Skeletal muscle tissue (tissue), 4 donors: ENCODE data around the gene FAF1. TPM values are rescaled to one million over a fixed set of nuclear protein-coding genes. Genes with fewer than 3 reads are reported as not detected.
A peak's percentile ranks its signal among the peaks of the same experiment; 100 is the strongest.

Source experiments
- H3K27ac ChIP-seq: one replicate; pipeline ENCODE4 v1.7.0; 2013; ENCODE audit warnings: mild to moderate bottlenecking, low read depth, low read length, inconsistent platforms
- H3K27me3 ChIP-seq, 3 donors: one replicate each; pipeline ENCODE4 v1.7.0; 2013; ENCODE audit warnings: low read length in 3 of 3; ENCODE audit not compliant: control insufficient read depth in 3 of 3, insufficient read depth in 3 of 3
- H3K36me3 ChIP-seq, 3 donors: one replicate each; pipeline ENCODE4 v1.7.0; 2013; ENCODE audit warnings: low read length in 3 of 3; ENCODE audit not compliant: control insufficient read depth in 3 of 3, insufficient read depth in 3 of 3
- H3K4me1 ChIP-seq, 3 donors: one replicate each; pipeline ENCODE4 v1.7.0; 2013; ENCODE audit warnings: low read length in 3 of 3, mild to moderate bottlenecking in 3 of 3; ENCODE audit not compliant: control insufficient read depth in 3 of 3, insufficient read depth in 3 of 3
- H3K4me3 ChIP-seq, 3 donors: one replicate each; pipeline ENCODE4 v1.7.0; 2013; ENCODE audit warnings: low read length in 3 of 3
- H3K9ac ChIP-seq, 3 donors: one replicate each; pipeline ENCODE4 v1.7.0; 2013; ENCODE audit warnings: low read length in 3 of 3, mild to moderate bottlenecking in 3 of 3, moderate library complexity in 2 of 3, low read depth in 1 of 3
- H3K9me3 ChIP-seq, 3 donors: one replicate each; pipeline ENCODE4 v1.7.0; 2013; ENCODE audit warnings: low read length in 3 of 3; ENCODE audit not compliant: control insufficient read depth in 3 of 3
- total RNA-seq: library from RNA; depleted of rRNA; stranded (reverse); fragments of >200 nt; gene quantifications from one replicate; pipeline ENCODE4 v1.2.3, GENCODE V29; 2014
- donor health status: Osteomylitis.

Gene FAF1
- total RNA-seq, 1 donor from 2014 or later, result 41.2 TPM

GRCh38 chr1:50993645-50994044 lies 33.6 kb upstream of the FAF1 start:
- Histone ChIP-seq H3K27me3 (no peaks in the 10 kb centered on the region), H3K4me3 (no peak overlapping the region), H3K9ac (no peak overlapping the region), H3K4me1 (no peaks in the 10 kb centered on the region), H3K9me3 (no peaks in the 10 kb centered on the region), H3K36me3 (no peaks in the 10 kb centered on the region), H3K27ac (no peak overlapping the region)

GRCh38 chr1:50992532-50993318 lies 32.7 kb upstream of the FAF1 start:
- Histone ChIP-seq H3K4me3 (no peak overlapping the region), H3K9me3 (no peaks in the 10 kb centered on the region), H3K9ac (no peak overlapping the region), H3K4me1 (no peaks in the 10 kb centered on the region), H3K36me3 (no peaks in the 10 kb centered on the region), H3K27ac (no peak overlapping the region), H3K27me3 (no peaks in the 10 kb centered on the region)

- Histone ChIP-seq H3K9ac (no peak overlapping the region), H3K27me3 (no peaks in the 10 kb centered on the region), H3K36me3 (no peaks in the 10 kb centered on the region), H3K27ac (no peak overlapping the region), H3K9me3 (no peaks in the 10 kb centered on the region), H3K4me3 (no peak overlapping the region), H3K4me1 (no peaks in the 10 kb centered on the region)
Measured at GRCh38 chr1:50989694-50990093, 29.6 kb upstream of the FAF1 start.

- Histone ChIP-seq H3K36me3 (no peaks in the 10 kb centered on the region), H3K9ac (no peak overlapping the region), H3K27me3 (no peaks in the 10 kb centered on the region), H3K9me3 (no peaks in the 10 kb centered on the region), H3K27ac (no peak overlapping the region), H3K4me3 (no peak overlapping the region), H3K4me1 (peaks cover 0 to 6% (median 0%) of the 10 kb centered on the region in 3 donors)
Measured at GRCh38 chr1:50986653-50987052, 26.6 kb upstream of the FAF1 start.

GRCh38 chr1:50985094-50985493 lies 25.0 kb upstream of the FAF1 start:
- no peak overlapping the region for H3K9ac ChIP-seq
- H3K27ac ChIP-seq, result no peak overlapping the region
- H3K9me3 ChIP-seq, result no peaks in the 10 kb centered on the region
- no peaks in the 10 kb centered on the region for H3K27me3 ChIP-seq
- H3K4me3 ChIP-seq, result no peak overlapping the region
- H3K36me3 ChIP-seq, result no peaks in the 10 kb centered on the region
- peaks cover 0 to 6% (median 0%) of the 10 kb centered on the region in 3 donors for H3K4me1 ChIP-seq

- no peaks in the 10 kb centered on the region for H3K36me3 ChIP-seq
- H3K9me3 ChIP-seq, result no peaks in the 10 kb centered on the region
- no peak overlapping the region for H3K4me3 ChIP-seq
- H3K4me1 ChIP-seq, result peaks cover 0 to 6% (median 5%) of the 10 kb centered on the region in 3 donors
- H3K27me3 ChIP-seq, result no peaks in the 10 kb centered on the region
- H3K9ac ChIP-seq, result no peak overlapping the region
- H3K27ac ChIP-seq, result no peak overlapping the region
Measured at GRCh38 chr1:50983219-50983802, 23.2 kb upstream of the FAF1 start.

GRCh38 chr1:50982611-50983010 lies 22.5 kb upstream of the FAF1 start:
- Histone ChIP-seq H3K9ac (no peak overlapping the region), H3K36me3 (no peaks in the 10 kb centered on the region), H3K4me1 (peaks cover 0 to 8% (median 6%) of the 10 kb centered on the region in 3 donors), H3K4me3 (peak overlapping the region in 1 of 3 donors; percentile 48), H3K27ac (no peak overlapping the region), H3K27me3 (no peaks in the 10 kb centered on the region), H3K9me3 (no peaks in the 10 kb centered on the region)

GRCh38 chr1:50981741-50982140 lies 21.7 kb upstream of the FAF1 start:
- peaks cover 0 to 8% (median 6%) of the 10 kb centered on the region in 3 donors for H3K4me1 ChIP-seq
- peak overlapping the region in 1 of 3 donors; percentile 48 for H3K4me3 ChIP-seq
- H3K36me3 ChIP-seq, result no peaks in the 10 kb centered on the region
- H3K9me3 ChIP-seq, result no peaks in the 10 kb centered on the region
- H3K27me3 ChIP-seq, result no peaks in the 10 kb centered on the region
- no peak overlapping the region for H3K9ac ChIP-seq
- no peak overlapping the region for H3K27ac ChIP-seq

- Histone ChIP-seq H3K27ac (no peak overlapping the region), H3K9ac (no peak overlapping the region), H3K27me3 (no peaks in the 10 kb centered on the region), H3K4me1 (peaks cover 4 to 12% (median 8%) of the 10 kb centered on the region in 3 donors), H3K9me3 (no peaks in the 10 kb centered on the region), H3K36me3 (no peaks in the 10 kb centered on the region), H3K4me3 (no peak overlapping the region)
Measured at GRCh38 chr1:50980505-50980904, 20.4 kb upstream of the FAF1 start.

- peaks cover 4 to 12% (median 8%) of the 10 kb centered on the region in 3 donors for H3K4me1 ChIP-seq
- H3K27me3 ChIP-seq, result no peaks in the 10 kb centered on the region
- H3K9ac ChIP-seq, result peak overlapping the region in 2 of 3 donors; percentile 16 to 96
- no peaks in the 10 kb centered on the region for H3K36me3 ChIP-seq
- no peak overlapping the region for H3K27ac ChIP-seq
- peak overlapping the region in 1 of 3 donors; percentile 89 for H3K4me3 ChIP-seq
- H3K9me3 ChIP-seq, result no peaks in the 10 kb centered on the region
Measured at GRCh38 chr1:50979937-50980336, 19.9 kb upstream of the FAF1 start.
